MCF 10A (cell line): Measurements from ENCODE around the gene NTRK2. TPM values are rescaled to one million over a fixed set of nuclear protein-coding genes. Genes with fewer than 3 reads are reported as not detected.
A peak's percentile ranks its signal among the peaks of the same experiment; 100 is the strongest.

Source experiments
- BruUV-seq: library from RNA; stranded (reverse); fragments of 400-500 nt; replicated peaks from 2 replicates; lab custom pipeline; 2021; lab: Mats Ljungman, UMichigan
- CTCF ChIA-PET: fragments of 300-600 bp; sonication (Branson Sonifier 250); formaldehyde crosslinking; extraction: SDS; loops from one replicate; lab custom pipeline; 2021; ENCODE audit warnings: antibody characterized with exemption, inconsistent platforms; lab: Yijun Ruan, JAX
- POLR2A ChIA-PET: fragments of 300-600, 350-650 bp; sonication (Branson Sonifier 250); formaldehyde crosslinking; extraction: SDS; loops from one replicate; lab custom pipeline; 2020; ENCODE audit warnings: antibody characterized with exemption, inconsistent platforms; lab: Yijun Ruan, JAX
- DNase-seq: peaks from one replicate; pipeline ENCODE4 v3.0.0-alpha.2; 2018; ENCODE audit not compliant: unreplicated experiment
- H3K27ac Mint-ChIP-seq: one replicate; pipeline ENCODE4 v1.8.0; 2022; ENCODE audit warnings: mild to moderate bottlenecking, low read depth, mixed read lengths; ENCODE audit not compliant: unreplicated experiment
- H3K27me3 Mint-ChIP-seq: one replicate; pipeline ENCODE4 v1.8.0; 2022; ENCODE audit warnings: mixed read lengths; ENCODE audit not compliant: insufficient read depth, unreplicated experiment
- H3K36me3 Mint-ChIP-seq: one replicate; pipeline ENCODE4 v1.8.0; 2022; ENCODE audit warnings: mild to moderate bottlenecking, moderate library complexity, mixed read lengths; ENCODE audit not compliant: insufficient read depth, unreplicated experiment
- H3K4me1 Mint-ChIP-seq: one replicate; pipeline ENCODE4 v1.8.0; 2022; ENCODE audit warnings: mixed read lengths; ENCODE audit not compliant: insufficient read depth, unreplicated experiment
- H3K4me3 Mint-ChIP-seq: one replicate; pipeline ENCODE4 v1.8.0; 2022; ENCODE audit warnings: mild to moderate bottlenecking, moderate library complexity, mixed read lengths; ENCODE audit not compliant: unreplicated experiment
- H3K9me3 Mint-ChIP-seq: one replicate; pipeline ENCODE4 v1.8.0; 2022; ENCODE audit warnings: mixed read lengths; ENCODE audit not compliant: unreplicated experiment
- CTCF ChIP-seq: fragments of 200-600 bp; IDR thresholded peaks from one replicate; pipeline ENCODE4 v1.8.0; 2022; ENCODE audit warnings: antibody characterized with exemption, mild to moderate bottlenecking; ENCODE audit not compliant: unreplicated experiment
- intact Hi-C: fragments of 100-400 bp; cut with micrococcal nuclease; formaldehyde crosslinking; loops from 2 replicates; pipeline ENCODE4 v1.14.1; 2022
- total RNA-seq: library from RNA; stranded (reverse); gene quantifications from 2 replicates; pipeline ENCODE4 v1.2.3, GENCODE V29; 2022

NTRK2 gene
- total RNA-seq, 1 experiment from 2014 or later = not detected

DNA sequence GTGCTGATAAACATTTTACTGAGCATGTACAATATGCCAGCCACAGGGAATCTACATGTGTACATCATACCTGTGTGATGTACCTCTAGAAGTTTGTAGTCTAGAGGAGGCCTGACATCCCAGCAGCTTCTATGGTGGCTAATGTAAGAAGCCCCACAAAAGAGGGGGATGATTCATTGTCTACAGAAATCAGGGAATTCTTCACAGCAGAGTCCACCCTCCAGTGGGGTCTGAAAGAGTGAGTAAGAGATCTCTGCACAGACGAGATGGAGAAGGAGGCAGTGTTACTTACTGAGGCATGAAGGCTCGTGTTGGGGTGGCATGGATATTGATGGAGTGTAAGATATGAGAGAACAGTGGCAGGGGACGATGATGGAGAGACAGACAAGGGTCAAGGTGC, 103.0 kb downstream of the NTRK2 start:
- no peak for DNase-seq
- ChIA-PET POLR2A (no interaction called here), CTCF (no interaction called here)
- no peaks in the 10 kb centered on the region for H3K9me3 Mint-ChIP-seq
- peaks cover 12% of the 10 kb centered on the region for H3K4me1 Mint-ChIP-seq
- TF ChIP-seq CTCF = no peak
- H3K36me3 Mint-ChIP-seq = no peaks in the 10 kb centered on the region
- BruUV-seq = no TSS peak
- H3K4me3 Mint-ChIP-seq = no peak overlapping the region
- peak overlapping the region; percentile 24 for H3K27ac Mint-ChIP-seq
- no peaks in the 10 kb centered on the region for H3K27me3 Mint-ChIP-seq
- intact Hi-C loops = no loop called here

GRCh38 chr9:84773022-84773421, 103.5 kb downstream of the NTRK2 start:
- no peaks in the 10 kb centered on the region for H3K27me3 Mint-ChIP-seq
- no peaks in the 10 kb centered on the region for H3K9me3 Mint-ChIP-seq
- ChIA-PET CTCF (no interaction called here), POLR2A (no interaction called here)
- no peak for TF ChIP-seq CTCF
- peak overlapping the region; percentile 24 for H3K27ac Mint-ChIP-seq
- DNase-seq = no peak
- no peak overlapping the region for H3K4me3 Mint-ChIP-seq
- H3K36me3 Mint-ChIP-seq = no peaks in the 10 kb centered on the region
- no TSS peak for BruUV-seq
- H3K4me1 Mint-ChIP-seq = peaks cover 12% of the 10 kb centered on the region
- intact Hi-C loops = no loop called here

DNA sequence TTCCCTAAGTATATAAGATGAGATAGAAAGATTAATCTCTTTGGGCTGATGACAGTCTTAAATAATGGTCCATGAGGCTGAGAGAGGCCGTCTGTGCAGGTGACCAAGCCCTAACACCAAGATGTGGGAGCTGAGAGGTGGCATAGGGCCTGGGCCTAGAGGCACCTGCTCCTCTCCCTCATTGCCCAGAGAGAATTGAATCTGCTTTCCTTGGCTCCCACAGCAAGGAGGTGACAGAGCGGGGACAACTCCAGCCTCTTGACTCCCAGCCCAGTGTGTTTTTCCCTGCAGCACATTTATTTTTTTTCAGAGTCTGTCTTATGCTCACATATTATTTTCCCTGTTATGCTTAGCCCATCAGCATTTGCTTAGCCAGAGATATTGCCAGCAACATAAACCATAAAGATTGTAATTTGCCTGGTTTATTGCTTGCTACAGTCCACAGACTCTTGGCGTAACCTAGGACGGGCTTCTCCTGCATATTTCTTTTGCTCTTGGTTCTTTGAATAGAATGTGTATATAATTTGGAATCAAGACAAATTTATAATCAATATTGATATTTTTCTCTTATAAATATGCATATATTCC, 105.6 kb downstream of the NTRK2 start:
- ChIA-PET POLR2A (no interaction called here), CTCF (no interaction called here)
- no peak for TF ChIP-seq CTCF
- no peak for DNase-seq
- no TSS peak for BruUV-seq
- no peaks in the 10 kb centered on the region for H3K27me3 Mint-ChIP-seq
- peaks cover 12% of the 10 kb centered on the region for H3K4me1 Mint-ChIP-seq
- H3K9me3 Mint-ChIP-seq = no peaks in the 10 kb centered on the region
- intact Hi-C loops = no loop called here
- H3K36me3 Mint-ChIP-seq = no peaks in the 10 kb centered on the region
- H3K4me3 Mint-ChIP-seq = no peak overlapping the region
- no peak overlapping the region for H3K27ac Mint-ChIP-seq

- ChIA-PET POLR2A (no interaction called here), CTCF (interaction anchor here (1.2 to 6.3 kb wide), 3 partner anchors 82 to 381 kb away, joined by 3 to 60 read pairs (median 4); no protein-coding TSS in a partner anchor)
- no TSS peak for BruUV-seq
- Mint-ChIP-seq H3K4me3 (no peak overlapping the region), H3K27me3 (peaks cover 9% of the 10 kb centered on the region), H3K9me3 (no peaks in the 10 kb centered on the region), H3K4me1 (no peaks in the 10 kb centered on the region), H3K36me3 (no peaks in the 10 kb centered on the region), H3K27ac (no peak overlapping the region)
- DNase-seq = no peak
- intact Hi-C loops = no loop called here
- TF ChIP-seq CTCF = no peak
Measured at GRCh38 chr9:84778570-84778969, 109.0 kb downstream of the NTRK2 start.
